GM12874 (cell line): ENCODE results near the gene SHC2.

Experiments
- TF ChIP-seq, protein P1 (sequence below): IDR thresholded peaks from 2 replicates; pipeline ENCODE4 v1.5.1; 2011; ENCODE audit warnings: low read depth, mild to moderate bottlenecking, control low read depth, low read length, moderate library complexity; ENCODE audit not compliant: insufficient read depth

SHC2 gene

GRCh38 chr19:405121-405965, 55.5 kb downstream of the SHC2 start:
- TF ChIP-seq, protein P1, sequence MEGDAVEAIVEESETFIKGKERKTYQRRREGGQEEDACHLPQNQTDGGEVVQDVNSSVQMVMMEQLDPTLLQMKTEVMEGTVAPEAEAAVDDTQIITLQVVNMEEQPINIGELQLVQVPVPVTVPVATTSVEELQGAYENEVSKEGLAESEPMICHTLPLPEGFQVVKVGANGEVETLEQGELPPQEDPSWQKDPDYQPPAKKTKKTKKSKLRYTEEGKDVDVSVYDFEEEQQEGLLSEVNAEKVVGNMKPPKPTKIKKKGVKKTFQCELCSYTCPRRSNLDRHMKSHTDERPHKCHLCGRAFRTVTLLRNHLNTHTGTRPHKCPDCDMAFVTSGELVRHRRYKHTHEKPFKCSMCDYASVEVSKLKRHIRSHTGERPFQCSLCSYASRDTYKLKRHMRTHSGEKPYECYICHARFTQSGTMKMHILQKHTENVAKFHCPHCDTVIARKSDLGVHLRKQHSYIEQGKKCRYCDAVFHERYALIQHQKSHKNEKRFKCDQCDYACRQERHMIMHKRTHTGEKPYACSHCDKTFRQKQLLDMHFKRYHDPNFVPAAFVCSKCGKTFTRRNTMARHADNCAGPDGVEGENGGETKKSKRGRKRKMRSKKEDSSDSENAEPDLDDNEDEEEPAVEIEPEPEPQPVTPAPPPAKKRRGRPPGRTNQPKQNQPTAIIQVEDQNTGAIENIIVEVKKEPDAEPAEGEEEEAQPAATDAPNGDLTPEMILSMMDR = no peak

DNA sequence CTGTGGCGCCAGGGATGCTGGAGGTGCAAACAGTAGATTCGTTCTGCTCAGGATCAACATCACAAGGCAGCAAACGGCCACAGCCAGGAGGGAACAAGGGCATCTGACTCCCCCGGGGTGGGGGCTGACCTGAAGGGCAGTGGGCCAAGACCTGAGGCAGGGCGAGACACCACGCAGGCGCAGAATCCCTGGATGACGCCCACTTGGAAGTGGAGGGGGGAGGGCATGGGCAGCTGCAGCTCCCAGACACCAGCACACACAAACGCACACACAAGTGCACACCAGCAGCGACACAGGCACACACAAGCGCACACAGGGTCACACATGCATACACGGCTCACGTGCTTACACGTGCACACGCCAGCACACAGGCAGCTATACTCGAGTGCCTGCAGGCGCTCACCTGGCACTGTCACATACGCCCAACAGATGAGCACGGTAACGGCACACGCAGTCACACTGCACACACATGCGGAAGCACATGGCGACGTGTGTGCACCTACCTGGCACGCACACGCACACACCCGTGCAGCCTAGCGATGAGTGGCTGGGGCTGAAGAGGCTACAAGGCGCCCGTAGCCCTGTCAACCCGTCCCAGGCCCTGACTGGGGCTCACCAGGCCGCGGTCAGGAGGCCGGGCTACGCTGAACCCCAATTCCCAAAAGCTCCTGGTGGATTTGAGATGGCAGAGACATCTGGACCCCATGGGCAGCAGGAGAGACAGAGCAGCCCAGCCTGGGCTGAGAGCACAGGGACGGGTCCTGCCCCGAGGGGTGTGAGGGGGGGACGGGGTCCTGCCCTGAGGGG, 57.4 kb downstream of the SHC2 start:
- TF ChIP-seq, protein P1 = no peak

GRCh38 chr19:402786-403185, 58.0 kb downstream of the SHC2 start:
- TF ChIP-seq, protein P1 = no peak

DNA sequence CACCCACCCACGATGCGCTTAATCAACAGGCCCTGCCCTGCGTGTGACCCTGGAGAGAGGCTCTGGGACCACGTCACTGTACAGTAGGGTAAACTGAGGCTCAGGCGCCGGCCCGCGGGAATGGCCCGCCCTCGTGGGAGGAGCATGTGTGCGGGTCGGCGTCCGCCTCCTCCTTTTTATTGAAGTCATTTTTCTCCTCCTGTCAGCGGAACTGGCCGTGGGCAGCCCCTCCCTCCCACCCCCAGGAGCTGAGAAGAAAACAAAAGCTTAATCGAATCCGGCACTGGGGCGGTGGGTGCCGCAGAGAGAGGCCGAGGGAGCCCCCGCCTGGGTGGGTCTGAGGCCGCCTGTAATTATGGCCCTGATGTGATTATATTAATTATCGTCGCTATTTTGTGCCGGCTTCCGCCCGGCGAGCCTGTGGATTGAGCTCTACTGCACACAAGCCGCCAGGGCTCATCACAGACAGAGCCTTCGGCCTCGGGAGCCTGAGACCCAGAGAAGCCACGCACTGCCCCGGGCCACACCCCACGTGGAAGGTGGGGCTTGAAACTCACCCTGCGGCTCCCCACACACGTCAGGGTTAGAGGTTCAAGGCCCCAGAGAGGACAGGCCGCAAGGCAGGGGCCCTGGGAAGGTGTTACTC, 58.8 kb downstream of the SHC2 start:
- TF ChIP-seq, protein P1 = no peak

GRCh38 chr19:400976-401865, 59.6 kb downstream of the SHC2 start:
- TF ChIP-seq, protein P1 = no peak

DNA sequence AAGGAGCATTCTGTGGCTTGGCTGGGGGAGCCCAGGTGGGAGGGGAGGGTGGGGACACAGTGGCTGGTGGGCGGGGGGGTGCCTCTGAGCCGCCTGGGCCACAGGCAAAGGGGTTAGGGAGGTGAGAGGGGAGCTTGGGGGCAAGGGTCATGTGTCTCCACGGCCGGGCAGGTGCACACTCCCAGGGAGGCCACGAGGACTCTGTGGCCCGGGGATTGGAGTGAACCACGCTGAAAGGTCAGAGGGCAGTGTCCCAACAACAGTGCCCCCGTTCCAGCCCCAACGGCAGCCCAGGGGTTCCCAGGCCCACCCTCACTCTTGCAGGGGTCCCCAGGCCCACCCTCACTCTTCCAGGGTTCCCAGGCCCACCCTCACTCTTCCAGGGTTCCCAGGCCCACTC, 61.5 kb downstream of the SHC2 start:
- TF ChIP-seq, protein P1 = no peak
